Lung (tissue), 12 donors: ENCODE measurements around the gene RBKS. TPM values are rescaled to one million over a fixed set of nuclear protein-coding genes. Genes with fewer than 3 reads are reported as not detected.

Experiments used
- ATAC-seq: fragments of 200-7000 bp; cut with Tn5 transposase; one replicate; pipeline ENCODE4 v1.9.1; 2020; ENCODE audit warnings: moderate number of reproducible peaks; ENCODE audit not compliant: insufficient read depth, low FRiP score
- DNase-seq, 3 donors: peaks; one replicate each; pipeline ENCODE4 v3.0.0-alpha.2; 2013 to 2017
- H3K27ac ChIP-seq, 2 donors: one replicate each; pipeline ENCODE4 v1.5.1; 2013; ENCODE audit warnings: mild to moderate bottlenecking in 2 of 2, moderate library complexity in 2 of 2, control low read depth in 1 of 2, inconsistent platforms in 1 of 2, low read depth in 1 of 2, low read length in 1 of 2
- H3K27me3 ChIP-seq, 3 donors: one replicate each; pipeline ENCODE4 v1.5.1; 2013; ENCODE audit warnings: low read length in 2 of 3; ENCODE audit not compliant: control insufficient read depth in 3 of 3, insufficient read depth in 3 of 3
- H3K36me3 ChIP-seq, 4 donors: one replicate each; pipeline ENCODE4 v1.5.1; 2013; ENCODE audit warnings: low read length in 4 of 4, mild to moderate bottlenecking in 1 of 4, moderate library complexity in 1 of 4; ENCODE audit not compliant: control insufficient read depth in 4 of 4, insufficient read depth in 4 of 4
- H3K4me1 ChIP-seq, 5 donors: one replicate each; pipeline ENCODE4 v1.5.1; 2013; ENCODE audit warnings: low read length in 5 of 5, mild to moderate bottlenecking in 2 of 5, moderate library complexity in 1 of 5; ENCODE audit not compliant: control insufficient read depth in 5 of 5, insufficient read depth in 5 of 5
- H3K4me3 ChIP-seq: one replicate; pipeline ENCODE4 v1.5.1; 2013; ENCODE audit warnings: mild to moderate bottlenecking, control low read depth, moderate library complexity
- H3K9ac ChIP-seq, 2 donors: one replicate each; pipeline ENCODE4 v1.5.1; 2013; ENCODE audit warnings: low read length in 2 of 2, control low read depth in 1 of 2; ENCODE audit not compliant: insufficient read depth in 1 of 2
- H3K9me3 ChIP-seq, 4 donors: one replicate each; pipeline ENCODE4 v1.5.1; 2013; ENCODE audit warnings: low read length in 3 of 4, mild to moderate bottlenecking in 1 of 4, moderate library complexity in 1 of 4; ENCODE audit not compliant: control insufficient read depth in 4 of 4, insufficient read depth in 3 of 4
- CTCF ChIP-seq: IDR thresholded peaks from 2 replicates; pipeline ENCODE4 v1.5.1; 2012; ENCODE audit warnings: mild to moderate bottlenecking; ENCODE audit errors: control extremely low read depth, extremely low read depth
- WGBS, 2 donors: extraction: QIAGEN DNeasy Blood & Tissue Kit; methylation state at CpG; one replicate each; pipeline ENCODE4 v1.1.7; 2013; 5-methylcytosine and 5-hydroxymethylcytosine counted together
- polyA plus RNA-seq, 2 donors: library from polyadenylated mRNA; stranded (reverse); fragments of 200-250 nt; gene quantifications; one replicate each; pipeline ENCODE4 v1.2.1, GENCODE V29; 2013
- total RNA-seq, 2 donors: library from RNA; depleted of rRNA in 1 of 2; stranded (reverse); fragments of >200 nt in 1 of 2; gene quantifications; one replicate each; pipeline ENCODE4 v1.2.1, GENCODE V29; 2014 to 2021
- donor health status: control.
- donor health status: control.
- donor health status: Bipolar disorder and iron deficiency.
- donor health status: healthy.
- donor health status: DM: yes; HTN: yes; CAD: no.

Gene RBKS
- total and polyA plus RNA-seq, 4 donors, result 3.9 to 5.1 (median 4.9) TPM

GRCh38 chr2:27776696-27777095 is 113.5 kb downstream of the RBKS start:
- H3K36me3 ChIP-seq, result peaks cover 1 to 16% (median 5%) of the 10 kb centered on the region in 4 donors
- no peaks in the 10 kb centered on the region for H3K27me3 ChIP-seq
- DNase-seq (no peak), ATAC-seq (no peak)
- H3K9me3 ChIP-seq, result no peaks in the 10 kb centered on the region
- H3K9ac ChIP-seq, result no peak overlapping the region
- H3K4me3 ChIP-seq, result no peak overlapping the region
- 90 to 96% methylated on average over 3 of the region's 3 CpGs for WGBS, 2 donors
- peaks cover 0 to 46% (median 11%) of the 10 kb centered on the region in 5 donors for H3K4me1 ChIP-seq
- TF ChIP-seq CTCF, result no peak
- peak overlapping the region in 1 of 2 donors; percentile 36 for H3K27ac ChIP-seq

- H3K27me3 ChIP-seq, result no peaks in the 10 kb centered on the region
- TF ChIP-seq CTCF, result no peak
- ATAC-seq, result no peak
- no peak overlapping the region for H3K9ac ChIP-seq
- H3K9me3 ChIP-seq, result no peaks in the 10 kb centered on the region
- H3K4me1 ChIP-seq, result peaks cover 0 to 40% (median 11%) of the 10 kb centered on the region in 5 donors
- H3K36me3 ChIP-seq, result peaks cover 1 to 16% (median 5%) of the 10 kb centered on the region in 4 donors
- DNase-seq, result no peak
- H3K4me3 ChIP-seq, result no peak overlapping the region
- 53 to 74% methylated on average over 8 of the region's 8 CpGs for WGBS, 2 donors
- H3K27ac ChIP-seq, result peak overlapping the region in 1 of 2 donors; percentile 41
Observed at GRCh38 chr2:27776097-27776496, 114.1 kb downstream of the RBKS start.

GRCh38 chr2:27773959-27774358 is 116.2 kb downstream of the RBKS start:
- Histone ChIP-seq H3K27ac (peak overlapping the region in 1 of 2 donors; percentile 90), H3K36me3 (peaks cover 1 to 7% (median 3%) of the 10 kb centered on the region in 4 donors), H3K9ac (no peak overlapping the region), H3K27me3 (no peaks in the 10 kb centered on the region), H3K9me3 (no peaks in the 10 kb centered on the region), H3K4me1 (peaks cover 0 to 28% (median 13%) of the 10 kb centered on the region in 5 donors), H3K4me3 (no peak overlapping the region)
- DNase-seq (no peak), ATAC-seq (no peak)
- 37 to 66% methylated on average over 5 of the region's 5 CpGs for WGBS, 2 donors
- TF ChIP-seq CTCF, result no peak

- DNase-seq, result no peak
- WGBS, 2 donors, result 11 to 12% methylated on average over 2 of the region's 2 CpGs
- Histone ChIP-seq H3K9ac (no peak overlapping the region), H3K27me3 (no peaks in the 10 kb centered on the region), H3K27ac (peak overlapping the region in 1 of 2 donors; percentile 90), H3K36me3 (peaks cover 0 to 7% (median 3%) of the 10 kb centered on the region in 4 donors), H3K9me3 (no peaks in the 10 kb centered on the region), H3K4me3 (no peak overlapping the region), H3K4me1 (peaks cover 0 to 20% (median 13%) of the 10 kb centered on the region in 5 donors)
- TF ChIP-seq CTCF, result no peak
- no peak for ATAC-seq
Observed at GRCh38 chr2:27772804-27773203, 117.4 kb downstream of the RBKS start.
